Liver (tissue), 9 donors: ENCODE results near the gene TOM1L2. TPM values are rescaled to one million over a fixed set of nuclear protein-coding genes. Genes with fewer than 3 reads are reported as not detected.

Experiments
- DNase-seq: peaks from one replicate; pipeline ENCODE4 v3.0.0-alpha.2; 2017; ENCODE audit warnings: low spot score
- H3K27ac ChIP-seq, 2 donors: one replicate each; pipeline ENCODE4 v1.7.0; 2013; ENCODE audit warnings: inconsistent platforms in 2 of 2, low read length in 2 of 2, control low read depth in 1 of 2, low read depth in 1 of 2, mild to moderate bottlenecking in 1 of 2
- H3K27me3 ChIP-seq, 4 donors: one replicate each; pipeline versions ENCODE4 v1.6.1 to v1.7.0; 2013; ENCODE audit warnings: low read length in 3 of 4, inconsistent platforms in 1 of 4, mild to moderate bottlenecking in 1 of 4, moderate library complexity in 1 of 4; ENCODE audit not compliant: control insufficient read depth in 4 of 4, insufficient read depth in 4 of 4
- H3K36me3 ChIP-seq, 4 donors: one replicate each; pipeline versions ENCODE4 v1.6.1 to v1.7.0; 2013; ENCODE audit warnings: low read length in 3 of 4, mild to moderate bottlenecking in 3 of 4, low read depth in 1 of 4, moderate library complexity in 1 of 4; ENCODE audit not compliant: control insufficient read depth in 4 of 4, insufficient read depth in 3 of 4
- H3K4me1 ChIP-seq, 4 donors: one replicate each; pipeline versions ENCODE4 v1.6.1 to v1.7.0; 2013; ENCODE audit warnings: low read length in 3 of 4, mild to moderate bottlenecking in 3 of 4, moderate library complexity in 1 of 4; ENCODE audit not compliant: control insufficient read depth in 4 of 4, insufficient read depth in 4 of 4
- H3K4me3 ChIP-seq, 3 donors: one replicate each; pipeline versions ENCODE4 v1.6.1 to v1.7.0; 2013; ENCODE audit warnings: low read length in 3 of 3, control low read depth in 1 of 3, low read depth in 1 of 3, mild to moderate bottlenecking in 1 of 3
- H3K9ac ChIP-seq, 2 donors: one replicate each; pipeline ENCODE4 v1.7.0; 2013; ENCODE audit warnings: low read length in 2 of 2, mild to moderate bottlenecking in 2 of 2, moderate library complexity in 2 of 2, control low read depth in 1 of 2, low read depth in 1 of 2
- H3K9me3 ChIP-seq, 4 donors: one replicate each; pipeline versions ENCODE4 v1.6.1 to v1.7.0; 2013; ENCODE audit warnings: low read length in 3 of 4; ENCODE audit not compliant: control insufficient read depth in 4 of 4
- ATF3 ChIP-seq: IDR thresholded peaks from 2 replicates; pipeline ENCODE4 v1.6.1; 2016; ENCODE audit warnings: antibody characterized with exemption
- EGR1 ChIP-seq, 2 donors: IDR thresholded peaks; 2 replicates each; pipeline ENCODE4 v1.6.1; 2016 to 2018; ENCODE audit warnings: antibody characterized with exemption in 2 of 2, low read depth in 2 of 2
- FOXA1 ChIP-seq: IDR thresholded peaks from 2 replicates; pipeline ENCODE4 v1.6.1; 2016; ENCODE audit warnings: antibody characterized with exemption
- FOXA2 ChIP-seq: IDR thresholded peaks from 2 replicates; pipeline ENCODE4 v1.6.1; 2016; ENCODE audit warnings: antibody characterized with exemption
- GABPA ChIP-seq, 2 donors: IDR thresholded peaks in 1 of 2; conservative IDR thresholded peaks in 1 of 2; 2 replicates each; pipeline ENCODE4 v1.6.1; 2016; ENCODE audit warnings: antibody characterized with exemption in 2 of 2, mild to moderate bottlenecking in 1 of 2, moderate library complexity in 1 of 2
- HNF4A ChIP-seq, 2 donors: conservative IDR thresholded peaks; 2 replicates each; pipeline ENCODE4 v1.6.1; 2016; ENCODE audit warnings: antibody characterized with exemption in 2 of 2, mild to moderate bottlenecking in 2 of 2
- HNF4G ChIP-seq: IDR thresholded peaks from 2 replicates; pipeline ENCODE4 v1.6.1; 2016; ENCODE audit warnings: antibody characterized with exemption
- JUND ChIP-seq, 2 donors: IDR thresholded peaks; 2 replicates each; pipeline ENCODE4 v1.6.1; 2016; ENCODE audit warnings: antibody characterized with exemption in 2 of 2
- MAX ChIP-seq: IDR thresholded peaks from 2 replicates; pipeline ENCODE4 v1.6.1; 2016; ENCODE audit warnings: antibody characterized with exemption
- NR2F2 ChIP-seq: IDR thresholded peaks from 2 replicates; pipeline ENCODE4 v1.6.1; 2016; ENCODE audit warnings: antibody characterized with exemption
- RAD21 ChIP-seq, 2 donors: IDR thresholded peaks; 2 replicates each; pipeline ENCODE4 v1.6.1; 2016; ENCODE audit warnings: antibody characterized with exemption in 2 of 2, mild to moderate bottlenecking in 2 of 2
- REST ChIP-seq: IDR thresholded peaks from 2 replicates; pipeline ENCODE4 v1.6.1; 2016; ENCODE audit warnings: antibody characterized with exemption, mild to moderate bottlenecking
- RXRA ChIP-seq, 2 donors: IDR thresholded peaks; 2 replicates each; pipeline ENCODE4 v1.6.1; 2017 to 2018; ENCODE audit warnings: antibody characterized with exemption in 2 of 2, mild to moderate bottlenecking in 1 of 2
- SP1 ChIP-seq: IDR thresholded peaks from 2 replicates; pipeline ENCODE4 v1.6.1; 2018; ENCODE audit warnings: antibody characterized with exemption, mild to moderate bottlenecking
- TAF1 ChIP-seq: conservative IDR thresholded peaks from 2 replicates; pipeline ENCODE4 v1.6.1; 2016; ENCODE audit warnings: antibody characterized with exemption, mild to moderate bottlenecking
- YY1 ChIP-seq: IDR thresholded peaks from 2 replicates; pipeline ENCODE4 v1.6.1; 2016; ENCODE audit warnings: antibody characterized with exemption, mild to moderate bottlenecking
- WGBS: extraction: QIAGEN DNeasy Blood & Tissue Kit; methylation state at CpG from one replicate; pipeline ENCODE4 v1.1.7; 2013; 5-methylcytosine and 5-hydroxymethylcytosine counted together
- polyA plus RNA-seq, 2 donors: library from polyadenylated mRNA; stranded (reverse) in 1 of 2; unstranded in 1 of 2; fragments of 200-250 nt in 1 of 2; fragments of >200 nt in 1 of 2; fragmentation: Nextera tagmentation in 1 of 2; extraction: Ambion mirVana in 1 of 2; gene quantifications; one replicate each; pipeline versions ENCODE4 v1.2.1 to v1.2.3, GENCODE V29; 2013 to 2015
- total RNA-seq, 2 donors: library from RNA; depleted of rRNA; stranded (reverse); fragments of >200 nt; gene quantifications; one replicate each; pipeline ENCODE4 v1.2.3, GENCODE V29; 2014
- TF ChIP-seq, protein P1 (sequence below): fragments of 150-350 bp; IDR thresholded peaks from 2 replicates; pipeline ENCODE4 v1.5.1; 2017; ENCODE audit warnings: improper control_type of control experiment, low read depth, low read length; ENCODE audit not compliant: missing input control
- TF ChIP-seq, protein P2 (sequence below): IDR thresholded peaks from 2 replicates; pipeline ENCODE4 v1.6.1; 2016; ENCODE audit warnings: antibody characterized with exemption
- donor health status: healthy.
- donor health status: healthy.
- donor health status: healthy.
- donor health status: healthy.
- donor health status: healthy.

TOM1L2 gene
- total and polyA plus RNA-seq, 4 donors = 5.0 to 24.0 (median 9.3) TPM

DNA sequence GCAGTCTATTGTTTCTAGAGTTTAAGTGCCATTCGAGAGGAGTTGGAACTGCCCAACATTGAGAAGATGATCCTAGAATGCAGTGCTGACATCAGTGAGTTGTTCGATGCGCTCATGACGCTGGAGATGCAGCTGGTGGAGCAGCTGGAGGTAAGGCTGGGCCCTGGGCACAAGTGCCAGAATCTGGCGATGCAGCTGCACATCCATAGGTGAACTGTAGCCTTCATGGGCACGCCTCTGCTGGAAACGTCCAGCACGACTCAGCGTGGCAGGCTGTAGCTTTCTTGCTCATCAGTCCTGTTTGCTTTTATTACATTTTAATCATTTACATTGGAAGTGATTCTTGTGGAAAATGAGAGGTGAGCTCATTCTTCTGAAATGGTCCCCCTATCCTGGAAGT, 32.1 kb upstream of the TOM1L2 start:
- TF ChIP-seq MAX (no peak), HNF4G (no peak), TAF1 (no peak), NR2F2 (no peak), EGR1 (IDR thresholded peaks at IDR 0.05; ENCODE audit: low read depth in 2 of 2) (no peak), YY1 (no peak), HNF4A (conservative IDR thresholded peaks at IDR 0.05) (no peak), FOXA1 (no peak), JUND (IDR thresholded peaks at IDR 0.05) (no peak), FOXA2 (no peak), SP1 (no peak), RXRA (IDR thresholded peaks at IDR 0.05) (no peak), GABPA (IDR thresholded peaks at IDR 0.05 in 1 of 2, conservative IDR thresholded peaks at IDR 0.05 in 1 of 2) (no peak), ATF3 (no peak), REST (no peak), RAD21 (IDR thresholded peaks at IDR 0.05) (no peak)
- TF ChIP-seq, protein P1, sequence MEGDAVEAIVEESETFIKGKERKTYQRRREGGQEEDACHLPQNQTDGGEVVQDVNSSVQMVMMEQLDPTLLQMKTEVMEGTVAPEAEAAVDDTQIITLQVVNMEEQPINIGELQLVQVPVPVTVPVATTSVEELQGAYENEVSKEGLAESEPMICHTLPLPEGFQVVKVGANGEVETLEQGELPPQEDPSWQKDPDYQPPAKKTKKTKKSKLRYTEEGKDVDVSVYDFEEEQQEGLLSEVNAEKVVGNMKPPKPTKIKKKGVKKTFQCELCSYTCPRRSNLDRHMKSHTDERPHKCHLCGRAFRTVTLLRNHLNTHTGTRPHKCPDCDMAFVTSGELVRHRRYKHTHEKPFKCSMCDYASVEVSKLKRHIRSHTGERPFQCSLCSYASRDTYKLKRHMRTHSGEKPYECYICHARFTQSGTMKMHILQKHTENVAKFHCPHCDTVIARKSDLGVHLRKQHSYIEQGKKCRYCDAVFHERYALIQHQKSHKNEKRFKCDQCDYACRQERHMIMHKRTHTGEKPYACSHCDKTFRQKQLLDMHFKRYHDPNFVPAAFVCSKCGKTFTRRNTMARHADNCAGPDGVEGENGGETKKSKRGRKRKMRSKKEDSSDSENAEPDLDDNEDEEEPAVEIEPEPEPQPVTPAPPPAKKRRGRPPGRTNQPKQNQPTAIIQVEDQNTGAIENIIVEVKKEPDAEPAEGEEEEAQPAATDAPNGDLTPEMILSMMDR = no peak
- TF ChIP-seq, protein P2, sequence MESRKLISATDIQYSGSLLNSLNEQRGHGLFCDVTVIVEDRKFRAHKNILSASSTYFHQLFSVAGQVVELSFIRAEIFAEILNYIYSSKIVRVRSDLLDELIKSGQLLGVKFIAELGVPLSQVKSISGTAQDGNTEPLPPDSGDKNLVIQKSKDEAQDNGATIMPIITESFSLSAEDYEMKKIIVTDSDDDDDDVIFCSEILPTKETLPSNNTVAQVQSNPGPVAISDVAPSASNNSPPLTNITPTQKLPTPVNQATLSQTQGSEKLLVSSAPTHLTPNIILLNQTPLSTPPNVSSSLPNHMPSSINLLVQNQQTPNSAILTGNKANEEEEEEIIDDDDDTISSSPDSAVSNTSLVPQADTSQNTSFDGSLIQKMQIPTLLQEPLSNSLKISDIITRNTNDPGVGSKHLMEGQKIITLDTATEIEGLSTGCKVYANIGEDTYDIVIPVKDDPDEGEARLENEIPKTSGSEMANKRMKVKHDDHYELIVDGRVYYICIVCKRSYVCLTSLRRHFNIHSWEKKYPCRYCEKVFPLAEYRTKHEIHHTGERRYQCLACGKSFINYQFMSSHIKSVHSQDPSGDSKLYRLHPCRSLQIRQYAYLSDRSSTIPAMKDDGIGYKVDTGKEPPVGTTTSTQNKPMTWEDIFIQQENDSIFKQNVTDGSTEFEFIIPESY = no peak
- no peak overlapping the region for H3K9ac ChIP-seq
- H3K36me3 ChIP-seq = peaks cover 0 to 12% (median 0%) of the 10 kb centered on the region in 4 donors
- no peak for DNase-seq
- WGBS = 92% methylated on average over 9 of the region's 9 CpGs
- no peaks in the 10 kb centered on the region for H3K9me3 ChIP-seq
- H3K27me3 ChIP-seq = no peaks in the 10 kb centered on the region
- H3K4me1 ChIP-seq = no peaks in the 10 kb centered on the region
- H3K4me3 ChIP-seq = no peak overlapping the region
- H3K27ac ChIP-seq = no peak overlapping the region

- no peak for DNase-seq
- TF ChIP-seq RAD21 (IDR thresholded peaks at IDR 0.05) (no peak), HNF4A (conservative IDR thresholded peaks at IDR 0.05) (no peak), FOXA1 (no peak), TAF1 (no peak), EGR1 (IDR thresholded peaks at IDR 0.05; ENCODE audit: low read depth in 2 of 2) (no peak)
- Histone ChIP-seq H3K4me1 (no peaks in the 10 kb centered on the region), H3K9me3 (no peaks in the 10 kb centered on the region), H3K9ac (no peak overlapping the region), H3K27me3 (no peaks in the 10 kb centered on the region), H3K36me3 (peaks cover 0 to 4% (median 0%) of the 10 kb centered on the region in 4 donors), H3K27ac (no peak overlapping the region), H3K4me3 (no peak overlapping the region)
- WGBS = 94% methylated on average over 2 of the region's 2 CpGs
These were observed 30.0 kb upstream of the TOM1L2 start for GRCh38 chr17:18002171-18002570.
